H9 (cell line): ENCODE measurements around the gene CEP63. TPM values are rescaled to one million over a fixed set of nuclear protein-coding genes. Genes with fewer than 3 reads are reported as not detected.

Source experiments
- DNase-seq: peaks from one replicate; pipeline ENCODE4 v3.0.0-alpha.2; 2017
- H2AFZ ChIP-seq: one replicate; pipeline ENCODE4 v1.6.1; 2013; ENCODE audit warnings: mild to moderate bottlenecking, low read length, control low read depth, moderate library complexity
- H2AK5ac ChIP-seq: 2 replicates; pipeline ENCODE4 v1.6.1; 2013; ENCODE audit warnings: low read length, control low read depth, mixed read lengths; ENCODE audit not compliant: insufficient read length
- H2BK120ac ChIP-seq: one replicate; pipeline ENCODE4 v1.6.1; 2013; ENCODE audit warnings: low read depth, mild to moderate bottlenecking, low read length, control low read depth, inconsistent platforms; ENCODE audit not compliant: poor library complexity, severe bottlenecking
- H2BK12ac ChIP-seq: 2 replicates; pipeline ENCODE4 v1.6.1; 2013; ENCODE audit warnings: low read length, control low read depth, mixed read lengths, low read depth; ENCODE audit not compliant: insufficient read length
- H2BK15ac ChIP-seq: 2 replicates; pipeline ENCODE4 v1.6.1; 2013; ENCODE audit warnings: low read depth, low read length, control low read depth
- H2BK20ac ChIP-seq: one replicate; pipeline ENCODE4 v1.6.1; 2013; ENCODE audit warnings: low read depth, mild to moderate bottlenecking, low read length, control low read depth, inconsistent platforms; ENCODE audit not compliant: poor library complexity, severe bottlenecking
- H2BK5ac ChIP-seq: 2 replicates; pipeline ENCODE4 v1.6.1; 2013; ENCODE audit warnings: low read length, control low read depth, mixed read lengths; ENCODE audit not compliant: insufficient read length
- H3K14ac ChIP-seq: 2 replicates; pipeline ENCODE4 v1.6.1; 2013; ENCODE audit warnings: low read length, control low read depth; ENCODE audit not compliant: insufficient read depth
- H3K18ac ChIP-seq: 2 replicates; pipeline ENCODE4 v1.6.1; 2013; ENCODE audit warnings: low read depth, mild to moderate bottlenecking, mixed read lengths, low read length, control low read depth; ENCODE audit not compliant: insufficient read length
- H3K23ac ChIP-seq: 2 replicates; pipeline ENCODE4 v1.6.1; 2013; ENCODE audit warnings: low read length, control low read depth, mixed read lengths, low read depth; ENCODE audit not compliant: insufficient read length
- H3K23me2 ChIP-seq: 2 replicates; pipeline ENCODE4 v1.6.1; 2013; ENCODE audit warnings: low read depth, mild to moderate bottlenecking, mixed read lengths, low read length, control low read depth; ENCODE audit not compliant: insufficient read length, poor library complexity, severe bottlenecking
- H3K27ac ChIP-seq: 2 replicates; pipeline ENCODE4 v1.5.1; 2013; ENCODE audit warnings: low read length, control low read depth, mixed read lengths, low read depth; ENCODE audit not compliant: insufficient read length
- H3K27me3 ChIP-seq: 2 replicates; pipeline ENCODE4 v1.6.1; 2013; ENCODE audit warnings: low read length, control low read depth, inconsistent platforms; ENCODE audit not compliant: insufficient read depth
- H3K4ac ChIP-seq: 2 replicates; pipeline ENCODE4 v1.6.1; 2013; ENCODE audit warnings: low read depth, mild to moderate bottlenecking, control low read depth, inconsistent platforms, low read length, moderate library complexity
- H3K4me1 ChIP-seq: 2 replicates; pipeline ENCODE4 v1.6.1; 2013; ENCODE audit warnings: low read length, control low read depth, inconsistent platforms; ENCODE audit not compliant: insufficient read depth
- H3K4me2 ChIP-seq: 2 replicates; pipeline ENCODE4 v1.6.1; 2013; ENCODE audit warnings: low read length, control low read depth, mixed read lengths; ENCODE audit not compliant: insufficient read length, insufficient read depth
- H3K56ac ChIP-seq: 2 replicates; pipeline ENCODE4 v1.6.1; 2013; ENCODE audit warnings: low read depth, mild to moderate bottlenecking, mixed read lengths, low read length, control low read depth; ENCODE audit not compliant: insufficient read length
- H3K79me1 ChIP-seq: 2 replicates; pipeline ENCODE4 v1.6.1; 2013; ENCODE audit warnings: low read depth, mild to moderate bottlenecking, moderate library complexity, low read length, control low read depth, inconsistent platforms; ENCODE audit not compliant: insufficient read depth, poor library complexity, severe bottlenecking
- H3K79me2 ChIP-seq: 2 replicates; pipeline ENCODE4 v1.6.1; 2013; ENCODE audit warnings: low read length, control low read depth, inconsistent platforms; ENCODE audit not compliant: insufficient read depth
- H3K9ac ChIP-seq: 2 replicates; pipeline ENCODE4 v1.6.1; 2013; ENCODE audit warnings: low read length, control low read depth, mixed read lengths; ENCODE audit not compliant: insufficient read length; ENCODE audit errors: extremely low read depth
- H3K9me3 ChIP-seq: one replicate; pipeline ENCODE4 v1.6.1; 2013; ENCODE audit warnings: low read depth, low read length, inconsistent platforms; ENCODE audit not compliant: control insufficient read depth
- H3T11ph ChIP-seq: one replicate; pipeline ENCODE4 v1.6.1; 2013; ENCODE audit warnings: mild to moderate bottlenecking, low read length, control low read depth, inconsistent platforms
- H4K20me1 ChIP-seq: one replicate; pipeline ENCODE4 v1.6.1; 2013; ENCODE audit not compliant: control insufficient read depth, insufficient read length, insufficient read depth
- H4K5ac ChIP-seq: 2 replicates; pipeline ENCODE4 v1.6.1; 2013; ENCODE audit warnings: low read depth, mild to moderate bottlenecking, mixed read lengths, low read length, control low read depth; ENCODE audit not compliant: insufficient read length
- H4K8ac ChIP-seq: replicated peaks from 2 replicates; pipeline ENCODE4 v1.6.1; 2013; ENCODE audit warnings: low read length, control low read depth, mixed read lengths, low read depth; ENCODE audit not compliant: insufficient read length
- H4K91ac ChIP-seq: 2 replicates; pipeline ENCODE4 v1.6.1; 2013; ENCODE audit warnings: low read depth, mild to moderate bottlenecking, moderate library complexity, mixed read lengths, low read length, control low read depth; ENCODE audit not compliant: insufficient read length
- H3K27ac Mint-ChIP-seq, 3 experiments: 2 replicates in 2 of 3; 3 replicates in 1 of 3; pipeline ENCODE4 v1.8.0; 2020 to 2021; ENCODE audit warnings: mixed read lengths in 3 of 3, mild to moderate bottlenecking in 1 of 3, moderate library complexity in 1 of 3
- H3K27me3 Mint-ChIP-seq: 2 replicates; pipeline ENCODE4 v1.8.0; 2021; ENCODE audit warnings: low read depth, mild to moderate bottlenecking, moderate library complexity, mixed read lengths
- H3K36me3 Mint-ChIP-seq, 3 experiments: 2 replicates in 2 of 3; 3 replicates in 1 of 3; pipeline ENCODE4 v1.8.0; 2020 to 2021; ENCODE audit warnings: low read depth in 3 of 3, mixed read lengths in 3 of 3; ENCODE audit not compliant: insufficient read depth in 1 of 3
- H3K4me1 Mint-ChIP-seq, 2 experiments: 2 replicates each; pipeline ENCODE4 v1.8.0; 2020; ENCODE audit warnings: mixed read lengths in 2 of 2
- H3K4me3 Mint-ChIP-seq, 2 experiments: 2 replicates in 1 of 2; 3 replicates in 1 of 2; pipeline ENCODE4 v1.8.0; 2020 to 2021; ENCODE audit warnings: mild to moderate bottlenecking in 2 of 2, mixed read lengths in 2 of 2, moderate library complexity in 1 of 2
- H3K9me3 Mint-ChIP-seq, 2 experiments: 2 replicates in 1 of 2; 3 replicates in 1 of 2; pipeline ENCODE4 v1.8.0; 2020; ENCODE audit warnings: mild to moderate bottlenecking in 2 of 2, mixed read lengths in 2 of 2, moderate library complexity in 1 of 2
- CTCF ChIP-seq: fragments of 200-600 bp; sonication (generic); conservative IDR thresholded peaks from 3 replicates; pipeline ENCODE4 v1.8.0; 2021; ENCODE audit warnings: antibody characterized with exemption, mild to moderate bottlenecking
- WGBS: extraction: QIAGEN DNeasy Blood & Tissue Kit; methylation state at CpG from one replicate; pipeline ENCODE4 v1.1.7; 2013; ENCODE audit warnings: missing lambda C conversion rate, low lambda C conversion rate, mixed read lengths; ENCODE audit not compliant: insufficient read length; ENCODE audit errors: extremely low coverage; 5-methylcytosine and 5-hydroxymethylcytosine counted together
- total RNA-seq: library from RNA; stranded (reverse); gene quantifications from 2 replicates; pipeline ENCODE4 v1.2.1, GENCODE V29; 2021

The CEP63 gene
- total RNA-seq, 1 experiment from 2014 or later, result 16.2 TPM

- Histone ChIP-seq H3T11ph (no peak overlapping the region), H2BK120ac (no peak overlapping the region), H2AFZ (no peak overlapping the region), H4K91ac (no peak overlapping the region), H3K4me2 (no peak overlapping the region), H2BK5ac (no peak overlapping the region), H3K79me1 (no peaks in the 10 kb centered on the region), H3K14ac (no peak overlapping the region), H3K79me2 (no peaks in the 10 kb centered on the region), H3K9me3 (no peaks in the 10 kb centered on the region), H2BK15ac (no peak overlapping the region), H3K9ac (no peak overlapping the region), H3K4me1 (no peaks in the 10 kb centered on the region), H2BK20ac (no peak overlapping the region), H2AK5ac (no peak overlapping the region), H4K5ac (no peak overlapping the region), H3K4ac (no peak overlapping the region), H3K27me3 (no peaks in the 10 kb centered on the region), H3K18ac (no peak overlapping the region), H2BK12ac (no peak overlapping the region), H3K23ac (no peak overlapping the region), H3K23me2 (no peaks in the 10 kb centered on the region), H3K27ac (no peak overlapping the region), H3K56ac (no peak overlapping the region), H4K20me1 (no peaks in the 10 kb centered on the region), H4K8ac (no peak overlapping the region)
- Mint-ChIP-seq H3K4me1 (peaks cover 10 to 11% of the 10 kb centered on the region in 2 experiments), H3K36me3 (peaks cover 0 to 8% (median 0%) of the 10 kb centered on the region in 3 experiments; a peak in 1 of 7 replicates), H3K4me3 (no peak overlapping the region), H3K9me3 (peaks cover 7 to 10% of the 10 kb centered on the region in 2 experiments; a peak in 4 of 5 replicates), H3K27ac (no peak overlapping the region), H3K27me3 (peaks cover 20% of the 10 kb centered on the region)
- TF ChIP-seq CTCF, result no peak
- no CpG with 5 or more reads among the region's 1 CpG for WGBS
- no peak for DNase-seq
These were observed 40.8 kb upstream of the CEP63 start for GRCh38 chr3:134445095-134445494.
